8988T (cell line): ENCODE measurements around the gene LDB3.
A peak's percentile ranks its signal among the peaks of the same experiment; 100 is the strongest.

Source experiments
- DNase-seq: peaks from one replicate; pipeline ENCODE4 v3.0.0; 2011

LDB3 gene

DNA sequence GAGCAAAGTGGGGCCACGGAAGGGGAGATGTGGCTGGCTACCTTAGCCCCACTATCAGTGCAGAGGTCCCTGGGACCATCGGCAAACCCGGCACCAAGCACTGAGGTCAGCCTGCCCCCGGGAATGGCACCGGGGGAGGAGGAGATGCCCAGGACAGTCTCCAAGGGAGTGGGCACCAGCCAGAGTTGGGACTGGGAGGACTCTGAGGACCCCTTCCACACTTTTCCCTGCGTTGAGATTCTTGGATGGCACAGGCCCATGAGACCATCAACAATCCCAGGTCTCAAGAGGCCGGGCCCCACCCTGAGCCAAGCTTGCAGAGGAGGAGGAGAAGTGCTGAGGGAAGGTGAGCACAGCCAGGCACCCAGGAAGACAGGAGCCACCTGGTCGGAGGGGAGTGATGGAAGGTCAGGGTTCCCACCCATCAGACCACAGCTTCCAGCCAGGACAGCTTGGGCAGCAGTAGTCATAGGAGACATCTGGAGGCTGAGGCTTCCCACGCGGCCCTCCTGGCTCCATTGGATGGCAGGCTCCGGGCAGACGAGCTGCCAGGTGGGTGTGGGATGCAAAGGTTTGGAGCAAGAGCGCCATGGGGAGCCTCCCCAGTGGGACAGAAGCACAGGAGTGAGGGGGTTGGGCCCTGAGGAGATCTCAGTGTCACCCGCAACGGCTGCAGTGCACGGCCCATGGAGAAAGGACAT lies 16.5 kb upstream of the LDB3 start:
- no peak for DNase-seq

DNA sequence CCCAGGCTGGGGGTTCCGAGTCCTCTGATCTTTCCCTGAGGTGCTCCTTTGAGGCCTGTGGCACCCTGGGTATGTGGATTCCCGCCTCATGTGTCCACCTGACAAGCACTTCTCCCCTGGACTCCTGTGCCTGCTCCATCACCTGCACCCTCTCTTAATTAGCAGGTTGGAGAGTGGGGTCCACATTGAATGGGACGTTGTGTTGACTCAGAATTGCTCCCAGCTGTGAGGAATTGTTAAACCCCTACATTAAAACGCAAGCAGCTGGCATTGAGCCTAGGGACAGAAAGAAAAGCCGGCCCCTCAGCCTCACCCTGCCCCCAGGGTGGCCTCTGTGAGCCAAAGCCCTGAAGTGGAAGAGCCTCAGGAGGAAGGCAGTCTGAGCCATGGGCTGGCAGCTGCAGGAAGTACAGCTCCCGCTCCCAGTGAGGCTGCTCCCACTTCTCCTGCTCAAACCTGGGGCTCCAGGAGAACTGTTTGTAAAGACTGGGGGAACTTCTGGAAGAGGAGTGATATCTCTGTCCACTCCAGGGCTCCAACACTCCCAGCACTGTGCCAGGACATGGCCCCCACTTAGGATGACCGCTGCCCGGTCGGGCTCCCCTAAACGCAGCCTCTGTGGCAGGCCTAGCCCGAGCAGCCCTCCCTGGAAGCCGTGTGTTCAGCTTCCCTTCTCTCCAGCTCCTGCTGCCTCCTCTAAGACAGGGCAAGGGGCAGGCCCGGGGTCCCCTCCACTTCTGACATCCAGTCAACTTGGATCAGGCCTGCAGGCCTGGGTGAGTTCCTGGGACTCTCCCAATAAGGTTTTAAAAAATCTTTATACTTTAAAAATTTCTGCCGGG lies 15.7 kb upstream of the LDB3 start:
- no peak for DNase-seq

DNA sequence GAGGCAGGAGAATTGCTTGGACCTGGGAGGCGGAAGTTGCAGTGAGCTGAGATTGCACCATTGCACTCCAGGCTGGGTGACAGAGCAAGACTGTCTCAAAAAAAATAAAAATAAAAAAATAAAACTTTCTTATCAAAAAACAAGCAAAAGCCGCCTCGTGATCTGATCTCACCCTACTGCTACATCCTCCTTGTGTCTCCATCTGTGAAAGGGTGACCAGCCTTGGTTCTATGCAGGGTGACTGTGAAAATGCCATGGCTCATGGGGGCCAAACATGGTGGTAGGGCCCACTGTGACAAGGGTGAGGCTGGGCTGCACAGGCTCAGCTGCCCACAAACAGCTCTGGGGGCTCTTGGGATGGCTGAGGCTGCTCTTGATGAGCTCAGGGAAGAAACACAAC lies 14.9 kb upstream of the LDB3 start:
- DNase-seq = peak; percentile 8

DNA sequence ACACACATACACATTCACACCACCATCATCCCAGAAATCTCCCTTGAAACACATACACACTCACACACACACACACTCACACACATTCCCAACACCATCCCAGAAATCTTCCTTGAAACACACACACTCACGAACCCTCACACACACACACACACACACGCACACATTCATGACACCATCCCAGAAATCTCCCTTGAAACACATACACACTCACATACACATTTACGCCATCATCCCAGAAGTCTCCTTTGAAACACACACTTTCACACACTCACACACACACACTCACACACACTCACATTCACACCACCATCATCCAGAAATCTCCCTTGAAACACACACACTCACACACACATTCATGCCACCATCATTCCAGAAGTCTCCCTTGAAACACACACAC lies 14.3 kb upstream of the LDB3 start:
- DNase-seq = no peak

DNA sequence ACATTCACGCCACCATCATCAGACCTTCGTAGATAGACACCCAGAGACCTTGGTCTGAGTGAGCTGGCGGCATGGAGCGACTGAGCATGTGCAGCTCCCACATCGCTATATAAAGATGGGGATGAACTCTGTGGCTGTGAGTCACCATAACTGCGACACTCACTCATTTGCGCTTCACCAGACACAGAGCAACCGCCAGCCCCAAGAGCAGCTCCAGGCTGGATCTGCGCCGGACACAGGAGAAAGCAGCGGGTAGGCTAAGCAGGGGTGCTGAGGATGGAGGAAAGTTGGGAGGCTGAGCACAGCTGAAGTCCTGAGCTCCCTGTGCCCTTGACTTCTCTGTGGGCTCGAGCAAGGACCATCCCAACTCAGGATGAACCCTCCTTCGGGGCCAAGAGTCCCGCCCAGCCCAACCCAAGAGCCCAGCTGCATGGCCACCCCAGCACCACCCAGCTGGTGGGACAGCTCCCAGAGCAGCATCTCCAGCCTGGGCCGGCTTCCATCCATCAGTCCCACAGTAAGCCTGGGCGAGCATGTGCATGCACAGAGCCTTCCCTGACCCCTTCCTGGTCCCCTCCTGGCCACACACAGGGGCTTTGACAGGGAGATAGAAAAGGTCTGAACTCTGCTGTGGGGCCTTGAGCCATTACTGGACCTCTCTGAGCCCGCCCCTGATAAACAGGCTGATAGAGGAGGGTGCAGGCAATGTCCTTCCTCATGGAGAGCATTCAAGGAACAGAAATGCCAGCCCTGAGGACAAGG lies 13.7 kb upstream of the LDB3 start, which contains the start of gene OPN4:
OPN4 (plus strand) TSS at position 137 of the 762 bp plus-strand sequence; CDS start at position 374, 237 bp downstream.
- DNase-seq = no peak

DNA sequence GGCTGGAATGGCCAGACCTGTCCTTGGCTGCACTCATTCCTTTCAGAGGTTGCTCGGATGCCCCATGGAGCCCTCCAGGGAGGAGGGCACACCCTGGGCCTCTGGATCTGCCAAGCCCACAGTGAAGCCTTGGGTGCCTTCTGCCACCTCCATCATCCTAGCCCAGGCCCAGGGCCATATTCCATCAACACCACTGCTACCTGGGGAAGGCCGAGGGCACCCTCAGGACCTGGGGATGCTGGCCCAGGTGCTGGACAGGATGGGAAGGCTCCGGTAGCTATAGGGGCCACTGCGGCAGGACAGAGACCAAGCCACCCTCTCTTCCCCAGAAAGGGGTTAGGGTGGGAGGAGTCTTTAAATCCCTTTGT lies 13.2 kb upstream of the LDB3 start:
- DNase-seq = no peak

DNA sequence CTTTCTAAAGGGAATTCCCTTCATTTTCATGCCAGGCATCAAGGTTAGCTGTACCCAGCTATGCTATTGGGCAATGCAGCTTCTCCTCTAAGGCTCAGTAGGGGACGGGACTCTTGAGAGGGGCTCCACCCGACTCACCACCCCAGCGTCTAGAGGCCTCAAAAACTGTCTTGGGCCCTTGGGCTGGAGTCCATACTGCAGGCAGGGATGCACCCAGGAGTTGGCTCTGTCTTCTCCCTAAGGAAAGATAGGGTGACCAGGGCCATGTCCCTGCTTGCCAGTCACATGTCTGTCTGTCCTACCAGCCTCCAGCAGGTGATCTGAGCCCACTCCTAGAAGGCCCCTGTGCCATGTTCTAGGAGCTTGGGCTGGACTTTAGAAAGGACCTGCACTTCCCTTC lies 12.7 kb upstream of the LDB3 start:
- DNase-seq = no peak

DNA sequence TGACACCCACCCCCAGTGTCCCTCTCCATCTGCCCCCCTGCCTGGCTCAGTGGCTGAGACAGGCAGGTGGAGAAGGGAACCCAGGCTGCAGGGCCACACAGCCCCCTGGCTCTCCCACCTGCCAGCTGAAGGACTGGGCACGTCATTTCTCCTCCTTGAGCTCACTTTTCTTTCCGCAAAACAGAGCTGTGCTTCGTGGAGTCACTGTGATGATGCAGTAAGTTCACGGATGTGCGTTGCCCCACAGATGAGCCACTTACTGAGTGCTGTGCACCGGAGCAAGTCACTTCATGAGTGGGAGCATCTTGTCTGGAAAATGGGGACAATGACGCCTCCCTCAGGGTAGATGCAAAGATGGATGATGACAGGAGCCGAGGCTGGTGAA lies 11.3 kb upstream of the LDB3 start:
- no peak for DNase-seq

DNA sequence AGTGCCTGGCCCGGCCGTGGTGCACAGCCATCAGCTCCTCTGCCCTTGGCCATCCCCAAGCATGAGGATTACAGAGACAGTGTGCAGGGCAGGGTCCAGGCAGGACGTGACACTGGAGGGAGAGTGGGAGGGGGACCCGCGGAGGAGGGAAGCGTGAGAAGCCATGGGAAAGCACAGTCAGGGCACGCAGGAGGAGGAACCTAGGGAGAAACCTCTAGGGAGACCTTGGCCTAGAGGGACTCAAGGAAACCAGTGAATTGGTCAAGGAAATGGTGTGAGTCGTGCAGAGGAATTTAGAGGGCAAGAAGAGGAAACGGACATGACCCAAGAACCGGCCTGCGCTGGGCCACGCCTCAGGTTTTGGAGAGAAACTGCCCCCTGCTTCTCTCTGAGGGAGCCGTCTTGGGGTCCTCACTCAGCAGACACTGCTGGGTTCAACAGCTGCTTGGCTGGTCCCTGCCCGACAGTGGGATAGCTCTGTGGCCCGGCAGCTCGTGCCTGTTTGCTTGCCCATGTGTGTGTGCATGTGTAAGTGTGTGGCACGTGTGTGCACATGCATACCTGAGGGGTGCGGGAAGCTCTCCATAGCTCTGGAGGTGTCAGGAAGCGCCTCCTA lies 10.8 kb upstream of the LDB3 start:
- DNase-seq = no peak

DNA sequence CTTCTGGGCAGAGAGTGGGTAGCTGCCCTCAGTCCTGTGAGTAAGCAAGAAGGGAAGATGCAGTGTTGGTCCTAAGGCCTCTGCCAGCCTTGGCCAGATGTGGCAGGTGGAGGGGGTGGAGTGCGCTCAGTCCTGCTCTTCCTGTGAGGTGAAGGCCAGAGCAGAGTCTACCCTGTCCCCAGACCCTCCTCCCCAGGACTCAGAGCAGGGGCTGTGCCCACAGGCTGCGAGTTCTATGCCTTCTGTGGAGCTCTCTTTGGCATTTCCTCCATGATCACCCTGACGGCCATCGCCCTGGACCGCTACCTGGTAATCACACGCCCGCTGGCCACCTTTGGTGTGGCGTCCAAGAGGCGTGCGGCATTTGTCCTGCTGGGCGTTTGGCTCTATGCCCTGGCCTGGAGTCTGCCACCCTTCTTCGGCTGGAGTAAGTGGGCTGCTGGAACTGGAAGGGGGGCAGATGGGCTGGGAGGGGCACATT lies 10.0 kb upstream of the LDB3 start:
- DNase-seq = no peak

DNA sequence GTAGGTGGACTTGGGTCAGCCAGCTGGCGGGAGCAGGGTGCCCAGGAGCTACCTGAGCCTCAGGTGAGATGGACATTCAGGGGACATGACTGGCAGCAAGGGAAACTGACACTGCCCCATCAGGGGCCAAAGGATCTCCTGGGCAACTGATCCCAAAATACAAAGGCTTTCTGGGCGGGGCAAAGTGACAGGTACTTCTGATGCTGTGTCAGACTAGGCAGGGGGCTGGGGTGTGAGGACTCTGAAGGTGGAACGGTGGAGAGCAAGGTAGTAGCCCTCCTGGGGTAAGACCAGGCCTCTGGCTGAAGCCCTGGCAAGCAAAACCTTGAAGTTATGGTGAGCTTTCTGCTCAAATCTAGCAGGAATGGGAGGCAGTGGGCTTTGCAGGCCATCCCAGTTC lies 9.6 kb upstream of the LDB3 start:
- DNase-seq = no peak

DNA sequence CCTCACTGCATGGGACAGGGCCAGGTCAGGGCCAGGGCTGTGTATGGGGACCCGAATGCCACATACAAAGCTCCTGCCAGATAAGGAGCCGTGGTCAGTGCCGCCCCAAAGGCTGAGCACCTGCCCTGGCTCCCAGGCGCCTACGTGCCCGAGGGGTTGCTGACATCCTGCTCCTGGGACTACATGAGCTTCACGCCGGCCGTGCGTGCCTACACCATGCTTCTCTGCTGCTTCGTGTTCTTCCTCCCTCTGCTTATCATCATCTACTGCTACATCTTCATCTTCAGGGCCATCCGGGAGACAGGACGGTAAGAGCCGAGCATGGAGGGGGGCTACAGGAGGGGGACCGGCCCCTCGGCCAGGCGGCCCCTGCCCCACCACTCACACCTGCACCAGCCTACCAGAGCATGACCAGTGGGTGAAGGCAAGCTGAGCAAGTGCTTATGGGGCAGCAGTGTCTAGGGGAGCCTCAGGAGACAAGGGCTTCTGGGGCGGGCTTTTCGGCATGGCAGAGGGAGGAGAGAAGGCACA lies 9.1 kb upstream of the LDB3 start:
- DNase-seq = no peak

DNA sequence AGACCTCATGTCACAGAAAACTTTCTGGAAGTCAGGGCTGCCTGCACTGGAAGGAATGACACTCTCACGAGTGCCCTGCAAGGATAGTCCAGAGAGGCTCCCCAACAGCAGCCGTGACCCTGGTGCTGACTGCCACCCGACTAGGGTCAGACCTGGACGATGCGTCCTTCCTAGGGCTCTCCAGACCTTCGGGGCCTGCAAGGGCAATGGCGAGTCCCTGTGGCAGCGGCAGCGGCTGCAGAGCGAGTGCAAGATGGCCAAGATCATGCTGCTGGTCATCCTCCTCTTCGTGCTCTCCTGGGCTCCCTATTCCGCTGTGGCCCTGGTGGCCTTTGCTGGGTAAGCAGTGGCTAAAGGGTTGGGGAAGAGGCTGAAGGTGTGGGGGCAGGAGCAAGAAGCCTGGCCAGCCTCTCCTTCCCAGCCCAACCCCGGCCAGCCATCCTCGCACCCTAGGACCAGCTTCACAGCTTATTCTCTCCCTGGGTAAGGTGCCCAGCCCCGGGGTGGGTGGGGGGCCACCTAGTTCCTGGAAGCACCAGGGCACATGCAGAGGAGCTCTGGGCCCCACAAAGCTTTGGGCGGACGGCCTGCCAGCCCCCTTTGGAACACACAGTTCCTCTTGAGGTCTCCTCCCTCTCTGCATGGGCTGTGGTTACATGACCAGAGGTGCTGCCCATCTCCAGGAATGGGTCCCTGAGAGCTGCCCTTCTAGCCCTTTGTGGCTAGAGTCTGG lies 8.4 kb upstream of the LDB3 start:
- no peak for DNase-seq

DNA sequence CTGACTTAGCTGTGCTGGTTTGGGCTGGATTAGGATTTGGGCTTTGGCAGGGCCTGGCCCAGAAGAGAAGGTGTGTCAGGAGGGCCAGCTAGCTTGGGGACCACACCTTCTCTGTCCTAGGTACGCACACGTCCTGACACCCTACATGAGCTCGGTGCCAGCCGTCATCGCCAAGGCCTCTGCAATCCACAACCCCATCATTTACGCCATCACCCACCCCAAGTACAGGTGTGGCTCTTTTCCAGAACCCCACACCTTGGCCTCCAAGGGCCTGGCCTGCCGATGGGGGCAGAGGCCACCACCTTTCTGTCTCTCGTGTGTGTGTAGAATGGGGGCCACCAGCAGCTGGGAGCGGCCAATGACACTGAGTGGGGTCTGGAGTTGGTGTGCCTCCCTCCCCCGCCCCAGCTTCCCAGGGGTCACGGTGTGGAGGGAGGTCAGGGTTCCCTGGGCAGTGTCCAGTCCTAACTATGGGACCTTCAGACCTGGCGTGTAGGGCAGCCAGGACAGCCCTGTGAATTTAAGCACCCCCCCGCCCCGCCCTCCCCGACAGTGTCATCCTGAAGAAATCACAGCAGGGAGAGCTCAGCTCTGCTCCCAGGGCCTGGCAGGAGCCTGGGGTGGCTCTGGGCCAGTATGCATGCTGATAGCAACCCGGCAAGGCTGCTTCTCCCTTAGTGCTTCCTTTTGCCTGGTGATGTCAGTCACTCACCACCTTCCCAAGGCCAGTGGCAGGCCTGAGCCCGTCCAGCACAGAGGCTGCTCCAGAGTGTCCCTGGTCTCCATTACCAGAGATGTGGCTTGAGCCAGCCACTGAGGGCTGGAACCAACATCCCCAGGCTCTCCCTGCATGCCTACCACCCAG lies 6.9 kb upstream of the LDB3 start:
- DNase-seq = no peak

DNA sequence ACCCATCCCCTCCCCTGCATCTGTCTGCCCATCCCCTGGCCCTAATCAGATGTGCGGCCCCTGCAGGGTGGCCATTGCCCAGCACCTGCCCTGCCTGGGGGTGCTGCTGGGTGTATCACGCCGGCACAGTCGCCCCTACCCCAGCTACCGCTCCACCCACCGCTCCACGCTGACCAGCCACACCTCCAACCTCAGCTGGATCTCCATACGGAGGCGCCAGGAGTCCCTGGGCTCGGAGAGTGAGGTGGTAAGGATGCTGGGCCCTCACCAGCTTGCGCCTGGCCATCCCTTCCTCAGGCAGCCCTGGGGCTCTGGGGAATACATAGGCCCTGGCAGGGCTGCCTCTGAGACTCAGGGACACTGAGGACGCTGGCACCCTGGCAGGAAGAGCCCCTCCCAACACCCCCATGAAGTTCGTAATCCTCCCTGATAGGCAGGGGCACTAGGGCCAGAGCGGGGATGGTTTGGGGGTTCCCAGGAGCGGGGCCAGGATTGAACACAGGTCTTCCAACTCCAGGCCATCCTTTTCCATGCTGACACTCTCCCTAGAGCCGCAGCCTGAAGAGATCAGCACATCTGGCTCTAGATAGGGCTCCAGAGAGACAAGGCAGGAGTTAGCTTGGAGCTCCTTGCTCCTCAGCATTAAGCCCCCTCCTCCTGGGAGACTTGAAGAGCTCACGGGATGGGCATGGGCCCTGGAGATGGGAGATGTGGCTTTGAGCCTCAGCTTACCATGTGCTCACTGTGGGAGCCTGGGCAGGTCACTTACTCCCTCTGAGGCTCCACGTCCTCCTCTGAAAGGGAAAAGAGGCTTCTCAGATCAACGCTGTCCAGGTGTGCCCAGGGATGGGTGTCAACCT lies 5.9 kb upstream of the LDB3 start:
- no peak for DNase-seq

DNA sequence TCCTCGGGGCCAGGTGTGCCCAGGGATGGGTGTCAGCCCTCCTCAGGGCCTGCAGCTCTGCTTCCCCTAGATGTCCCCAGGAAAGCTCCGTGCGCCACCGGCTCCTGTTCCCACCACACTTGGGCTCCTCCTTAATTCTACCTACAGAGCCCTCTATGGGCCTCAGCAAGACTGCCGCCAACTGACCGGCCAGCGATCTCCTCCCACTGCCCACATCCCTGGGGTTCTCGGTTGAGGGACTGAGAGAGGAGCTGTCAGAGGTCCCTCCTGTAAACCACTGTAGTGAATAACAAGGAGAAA lies 5.3 kb upstream of the LDB3 start:
- DNase-seq = no peak

DNA sequence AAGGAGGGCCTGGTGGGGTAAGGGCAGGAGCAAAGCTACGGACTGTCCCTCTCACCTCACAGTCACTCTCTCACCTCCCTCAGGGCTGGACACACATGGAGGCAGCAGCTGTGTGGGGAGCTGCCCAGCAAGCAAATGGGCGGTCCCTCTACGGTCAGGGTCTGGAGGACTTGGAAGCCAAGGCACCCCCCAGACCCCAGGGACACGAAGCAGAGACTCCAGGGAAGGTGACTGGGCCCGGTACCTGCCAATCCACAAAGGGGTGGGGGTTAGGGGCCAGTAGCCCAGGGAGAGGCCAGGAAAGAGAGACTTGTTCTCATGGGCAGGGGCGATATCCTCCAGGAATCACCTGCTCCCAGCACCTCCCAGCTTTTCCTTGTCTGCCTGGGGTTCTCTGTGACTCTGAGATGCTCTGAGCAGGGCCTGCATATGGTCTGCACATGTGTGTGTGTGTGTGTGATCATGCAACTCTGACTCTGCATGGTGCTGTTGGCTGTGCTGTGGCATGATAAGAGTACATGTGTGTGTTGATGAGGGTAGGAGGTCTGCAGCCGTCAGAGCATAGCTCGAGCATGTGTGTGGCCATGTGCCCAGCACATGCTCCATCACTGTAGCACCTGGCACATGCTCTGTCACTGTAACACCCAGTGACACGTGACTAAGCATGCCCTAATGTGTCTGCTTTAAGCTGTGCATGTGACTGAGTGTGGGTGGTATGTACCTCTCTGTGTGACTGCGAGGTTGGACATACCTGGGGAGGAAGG lies 4.6 kb upstream of the LDB3 start:
- DNase-seq = no peak

DNA sequence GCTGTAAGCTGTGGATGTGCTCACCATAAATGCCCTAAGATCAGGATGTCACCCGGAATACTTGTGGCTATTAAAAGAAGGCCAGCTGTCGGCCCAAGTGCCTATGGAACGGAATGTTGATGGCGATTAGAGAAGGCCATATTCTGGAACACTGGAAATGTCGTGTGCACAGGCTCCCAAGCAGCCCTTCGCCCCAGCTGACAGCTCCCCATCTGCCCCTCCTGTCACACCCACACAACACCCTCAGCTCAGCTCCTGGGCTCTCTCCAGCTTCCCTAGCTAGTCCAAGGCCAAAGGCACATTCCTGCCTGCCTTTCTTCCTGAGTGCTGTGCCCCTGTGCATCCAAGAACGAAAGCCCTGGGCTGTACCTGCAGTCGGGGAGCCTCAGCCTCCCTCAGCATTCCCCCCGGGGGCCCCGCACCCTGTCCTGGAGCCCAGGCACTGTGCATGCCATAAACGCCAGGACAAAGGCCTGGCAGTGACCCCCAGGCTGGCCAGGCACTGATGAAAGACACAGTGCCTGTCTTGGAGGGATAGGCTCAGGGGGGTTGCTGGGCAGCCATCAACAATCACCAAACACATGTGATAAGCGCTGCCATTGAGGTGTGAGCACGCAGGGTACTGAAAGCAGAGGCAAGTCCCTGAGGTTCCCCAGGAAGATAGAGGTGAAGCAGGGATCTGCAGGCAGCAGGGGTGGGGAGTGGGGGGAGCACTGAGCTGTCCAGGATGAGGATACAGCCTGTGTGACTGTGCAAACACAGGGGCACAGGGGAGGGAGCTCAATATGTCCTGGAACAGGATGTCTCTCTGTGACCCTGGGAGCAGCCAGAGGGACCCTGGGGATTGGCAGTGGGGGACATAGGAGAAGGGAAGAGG lies 3.7 kb upstream of the LDB3 start:
- DNase-seq = no peak

DNA sequence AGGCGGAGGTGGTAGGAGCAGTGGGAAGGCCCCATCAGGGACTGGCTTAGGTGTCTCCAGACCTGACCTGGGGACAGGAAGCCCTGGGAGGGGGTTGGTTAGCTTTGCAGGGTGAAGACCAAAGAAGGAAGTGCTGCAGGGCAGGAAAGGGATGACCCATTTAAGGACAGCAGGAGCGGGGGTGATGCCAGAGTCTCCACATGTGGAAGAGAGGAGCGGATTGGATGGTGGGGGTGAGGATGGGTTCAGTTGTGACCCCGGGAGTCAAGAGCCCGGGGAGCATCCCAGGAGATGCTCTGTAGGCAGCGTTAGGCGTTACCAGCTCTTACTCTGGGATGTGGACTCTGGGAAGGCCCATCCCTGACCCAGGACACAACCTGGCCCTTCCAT lies 3.1 kb upstream of the LDB3 start:
- DNase-seq = no peak
